ENCODE data around the gene RBM28. TPM values are rescaled to one million over a fixed set of nuclear protein-coding genes. Genes with fewer than 3 reads are reported as not detected.

The RBM28 gene
- total RNA-seq, 2 donors from 2014 or later, result 20.2 to 28.3 TPM

DNA sequence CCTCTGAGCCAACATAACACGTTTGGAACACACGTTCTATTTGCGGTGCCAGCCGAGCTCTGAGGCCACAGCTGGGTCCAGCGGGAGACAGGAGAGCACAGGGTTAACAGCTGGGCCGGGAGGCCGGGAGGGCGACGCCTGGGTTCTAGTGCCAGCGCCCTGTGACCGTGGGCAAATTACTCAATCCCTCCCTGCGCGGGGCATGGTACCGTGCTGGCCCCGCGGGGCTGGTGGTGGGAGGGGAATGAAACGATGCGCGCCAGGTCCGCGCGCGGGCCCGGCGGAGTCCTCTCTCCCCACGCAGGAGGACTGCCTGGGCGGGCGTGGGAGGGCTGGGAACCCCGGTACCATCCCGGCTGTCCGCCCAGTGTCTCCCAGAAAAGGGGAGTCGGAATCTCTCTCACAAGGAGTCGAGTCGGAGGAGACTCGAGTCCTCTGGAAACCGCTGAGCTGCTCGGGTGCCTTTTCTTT lies 72.2 kb downstream of the RBM28 start:
- intact Hi-C loops (cut with DNase I), result no loop called here
- Histone ChIP-seq H3K9me3 (no peaks in the 10 kb centered on the region), H3K27ac (no peak overlapping the region), H3K4me3 (no peak overlapping the region), H3K4me1 (peaks cover 27% of the 10 kb centered on the region), H3K27me3 (peaks cover 0 to 10% of the 10 kb centered on the region in 2 donors), H3K36me3 (replicated peaks in 1 of 2; ENCODE audit: insufficient read depth in 1 of 2, low read depth in 2 of 2) (no peaks in the 10 kb centered on the region)
- no peak for DNase-seq
- WGBS, 2 donors, result 0 to 10% methylated on average over 4 to 37 of the region's 37 CpGs
- no peak for ATAC-seq
- TF ChIP-seq, protein P1, sequence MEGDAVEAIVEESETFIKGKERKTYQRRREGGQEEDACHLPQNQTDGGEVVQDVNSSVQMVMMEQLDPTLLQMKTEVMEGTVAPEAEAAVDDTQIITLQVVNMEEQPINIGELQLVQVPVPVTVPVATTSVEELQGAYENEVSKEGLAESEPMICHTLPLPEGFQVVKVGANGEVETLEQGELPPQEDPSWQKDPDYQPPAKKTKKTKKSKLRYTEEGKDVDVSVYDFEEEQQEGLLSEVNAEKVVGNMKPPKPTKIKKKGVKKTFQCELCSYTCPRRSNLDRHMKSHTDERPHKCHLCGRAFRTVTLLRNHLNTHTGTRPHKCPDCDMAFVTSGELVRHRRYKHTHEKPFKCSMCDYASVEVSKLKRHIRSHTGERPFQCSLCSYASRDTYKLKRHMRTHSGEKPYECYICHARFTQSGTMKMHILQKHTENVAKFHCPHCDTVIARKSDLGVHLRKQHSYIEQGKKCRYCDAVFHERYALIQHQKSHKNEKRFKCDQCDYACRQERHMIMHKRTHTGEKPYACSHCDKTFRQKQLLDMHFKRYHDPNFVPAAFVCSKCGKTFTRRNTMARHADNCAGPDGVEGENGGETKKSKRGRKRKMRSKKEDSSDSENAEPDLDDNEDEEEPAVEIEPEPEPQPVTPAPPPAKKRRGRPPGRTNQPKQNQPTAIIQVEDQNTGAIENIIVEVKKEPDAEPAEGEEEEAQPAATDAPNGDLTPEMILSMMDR (IDR thresholded peaks at IDR 0.05), result no peak
- TF ChIP-seq POLR2A (IDR thresholded peaks at IDR 0.05), result no peak

DNA sequence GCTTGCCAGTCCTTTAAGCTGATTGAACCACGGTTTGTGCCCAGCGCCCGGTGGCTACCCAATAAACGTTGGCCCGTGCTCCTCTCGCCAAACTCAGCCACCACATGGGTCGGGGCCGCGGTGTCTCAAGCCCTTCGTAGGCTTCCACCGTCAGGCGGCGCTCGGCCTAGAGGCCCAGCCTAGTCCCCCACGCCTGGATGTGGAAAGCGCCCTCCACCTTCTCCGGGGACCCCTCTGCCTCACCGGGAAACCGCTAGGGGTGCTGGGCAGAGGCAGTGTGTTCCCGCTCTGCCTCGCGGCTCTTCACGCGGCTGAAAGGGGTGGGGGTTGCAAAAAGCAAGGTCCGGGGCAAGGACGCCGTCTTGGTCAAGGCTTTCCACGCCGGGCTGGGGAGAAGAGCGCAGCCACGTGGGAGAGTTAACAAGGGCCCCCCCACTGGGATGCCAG lies 72.9 kb downstream of the RBM28 start:
- DNase-seq (peak in 1 of 4 donors; percentile 22), ATAC-seq (no peak)
- WGBS, 2 donors, result 13 to 31% methylated on average over 18 to 31 of the region's 31 CpGs
- Histone ChIP-seq H3K27ac (no peak overlapping the region), H3K4me1 (peaks cover 28% of the 10 kb centered on the region), H3K27me3 (peaks cover 0 to 10% of the 10 kb centered on the region in 2 donors), H3K9me3 (no peaks in the 10 kb centered on the region), H3K4me3 (no peak overlapping the region), H3K36me3 (replicated peaks in 1 of 2; ENCODE audit: insufficient read depth in 1 of 2, low read depth in 2 of 2) (no peaks in the 10 kb centered on the region)
- intact Hi-C loops (cut with DNase I), result no loop called here
- TF ChIP-seq POLR2A (IDR thresholded peaks at IDR 0.05), result no peak
- TF ChIP-seq, protein P1 (IDR thresholded peaks at IDR 0.05), result no peak

DNA sequence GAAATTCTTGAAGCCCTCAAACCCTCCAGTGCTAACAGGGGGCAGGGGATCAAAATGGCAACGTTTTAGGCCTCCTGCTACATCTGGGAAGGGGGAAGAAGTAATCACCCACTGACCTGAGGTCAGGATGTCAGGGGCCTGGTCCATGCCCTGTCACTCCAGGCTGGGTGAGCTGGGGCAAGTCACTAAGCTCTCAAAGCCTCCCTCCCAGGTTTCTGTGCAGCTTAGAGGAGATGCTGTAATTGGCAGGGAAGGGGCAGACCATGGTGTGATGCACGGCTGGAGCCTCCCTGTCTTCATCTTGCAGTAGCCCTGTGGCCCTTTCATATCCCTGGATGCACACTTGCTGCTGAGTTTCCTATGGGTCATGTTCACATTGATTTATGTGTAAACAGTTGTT lies 75.5 kb downstream of the RBM28 start:
- no peak for TF ChIP-seq POLR2A (IDR thresholded peaks at IDR 0.05)
- TF ChIP-seq, protein P1 (IDR thresholded peaks at IDR 0.05), result no peak
- DNase-seq (no peak), ATAC-seq (no peak)
- Histone ChIP-seq H3K27ac (no peak overlapping the region), H3K36me3 (replicated peaks in 1 of 2; ENCODE audit: insufficient read depth in 1 of 2, low read depth in 2 of 2) (no peaks in the 10 kb centered on the region), H3K27me3 (peaks cover 0 to 10% of the 10 kb centered on the region in 2 donors), H3K9me3 (no peaks in the 10 kb centered on the region), H3K4me1 (peaks cover 43% of the 10 kb centered on the region), H3K4me3 (no peak overlapping the region)
- intact Hi-C loops (cut with DNase I), result no loop called here
- WGBS, 2 donors, result 71% methylated on average over 1 to 2 of the region's 2 CpGs

DNA sequence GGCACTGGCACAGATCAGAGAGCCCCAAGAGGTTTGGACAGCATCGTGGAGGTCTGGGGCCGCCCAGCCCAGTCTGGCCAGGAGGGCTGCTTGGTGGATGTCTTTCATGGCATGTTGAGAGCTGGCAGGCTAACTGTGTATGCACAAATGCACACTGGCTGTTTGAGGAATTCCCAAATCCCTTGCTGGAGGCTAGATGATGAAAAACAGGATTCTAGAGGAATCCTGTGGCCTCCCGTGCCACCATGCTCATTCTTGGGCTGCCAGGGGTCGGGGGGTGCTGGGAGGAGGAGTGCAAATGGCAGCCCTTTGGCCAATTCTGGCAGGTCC lies 76.1 kb downstream of the RBM28 start:
- Histone ChIP-seq H3K36me3 (replicated peaks in 1 of 2; ENCODE audit: insufficient read depth in 1 of 2, low read depth in 2 of 2) (no peaks in the 10 kb centered on the region), H3K9me3 (no peaks in the 10 kb centered on the region), H3K27me3 (peaks cover 0 to 10% of the 10 kb centered on the region in 2 donors), H3K27ac (no peak overlapping the region), H3K4me1 (peaks cover 43% of the 10 kb centered on the region), H3K4me3 (no peak overlapping the region)
- TF ChIP-seq, protein P1 (IDR thresholded peaks at IDR 0.05), result no peak
- TF ChIP-seq POLR2A (IDR thresholded peaks at IDR 0.05), result no peak
- intact Hi-C loops (cut with DNase I), result no loop called here
- ATAC-seq (no peak), DNase-seq (no peak)
- 53 to 74% methylated on average over 4 of the region's 4 CpGs for WGBS, 2 donors

DNA sequence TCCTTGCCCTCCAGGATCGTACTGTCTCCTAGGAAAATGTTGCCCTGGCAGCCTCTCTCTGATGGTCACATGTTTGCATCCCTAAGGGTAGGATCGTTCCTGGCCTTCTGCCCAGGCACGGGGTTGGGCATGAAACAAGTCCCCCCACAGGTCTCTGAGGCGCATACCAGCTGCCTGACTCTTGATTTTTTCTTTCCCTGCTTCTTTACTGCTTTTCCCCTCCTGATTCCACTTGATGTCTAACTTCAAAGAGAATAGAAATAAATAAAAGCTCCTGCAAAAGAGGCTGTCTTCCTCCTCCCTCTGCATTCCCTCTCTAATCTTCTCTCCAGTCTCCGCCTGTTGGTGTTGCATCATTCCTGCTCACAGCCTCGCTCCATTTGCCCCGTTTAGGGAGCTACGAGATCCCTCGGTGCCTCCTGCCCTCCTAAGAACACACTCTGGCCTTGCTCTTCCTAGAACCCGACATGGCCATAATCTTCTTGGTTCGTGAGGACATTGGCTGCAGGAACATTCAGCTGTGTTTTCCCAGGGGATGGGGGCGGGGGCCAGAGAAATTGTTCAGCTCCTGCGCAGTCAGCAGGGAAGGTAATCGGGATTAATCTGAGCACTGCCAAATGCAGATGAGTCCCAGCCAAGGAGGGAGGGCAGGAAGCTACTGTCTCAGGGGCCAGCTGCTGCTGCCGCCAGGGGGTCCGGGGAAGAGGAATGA lies 76.7 kb downstream of the RBM28 start:
- Histone ChIP-seq H3K27me3 (peaks cover 0 to 8% of the 10 kb centered on the region in 2 donors), H3K36me3 (replicated peaks in 1 of 2; ENCODE audit: insufficient read depth in 1 of 2, low read depth in 2 of 2) (no peaks in the 10 kb centered on the region), H3K9me3 (no peaks in the 10 kb centered on the region), H3K27ac (no peak overlapping the region), H3K4me1 (peaks cover 41% of the 10 kb centered on the region), H3K4me3 (no peak overlapping the region)
- intact Hi-C loops (cut with DNase I), result no loop called here
- ATAC-seq (peak; percentile 69), DNase-seq (peak; percentile 54 to 69 (median 62))
- WGBS, 2 donors, result 12 to 15% methylated on average over 12 to 16 of the region's 16 CpGs
- TF ChIP-seq, protein P1 (IDR thresholded peaks at IDR 0.05), result no peak
- TF ChIP-seq POLR2A (IDR thresholded peaks at IDR 0.05), result no peak
